T-helper 22 cell (primary cell): ENCODE results near the gene CHAT.

Experiments
- DNase-seq: peaks from one replicate; pipeline ENCODE4 v3.0.0-alpha.2; 2020; ENCODE audit warnings: low read depth

CHAT gene

GRCh38 chr10:49613882-49614241, at the start of gene CHAT:
TSS of gene CHAT (plus strand) at chr10:49614037. CDS start at chr10:49614190, 153 bp downstream.
- no peak for DNase-seq

- no peak for DNase-seq
These were observed 49.3 kb upstream of the CHAT start for GRCh38 chr10:49564461-49565009.

GRCh38 chr10:49567810-49568209, 46.0 kb upstream of the CHAT start:
- DNase-seq, result no peak

- no peak for DNase-seq
These were observed 45.6 kb upstream of the CHAT start for GRCh38 chr10:49568235-49568634.

GRCh38 chr10:49569031-49569631, 44.7 kb upstream of the CHAT start:
- no peak for DNase-seq

- no peak for DNase-seq
These were observed 42.4 kb upstream of the CHAT start for GRCh38 chr10:49571388-49571787.

GRCh38 chr10:49572594-49573114, 41.2 kb upstream of the CHAT start:
- DNase-seq, result no peak

- DNase-seq, result no peak
These were observed 38.3 kb upstream of the CHAT start for GRCh38 chr10:49575489-49576072.

GRCh38 chr10:49577182-49577925, 36.5 kb upstream of the CHAT start:
- DNase-seq, result no peak

- no peak for DNase-seq
These were observed 35.4 kb upstream of the CHAT start for GRCh38 chr10:49578392-49578791.

GRCh38 chr10:49579621-49580020, 34.2 kb upstream of the CHAT start:
- no peak for DNase-seq

GRCh38 chr10:49585387-49585786, 28.4 kb upstream of the CHAT start:
- no peak for DNase-seq

- DNase-seq, result no peak
These were observed 25.9 kb upstream of the CHAT start for GRCh38 chr10:49587981-49588380.

GRCh38 chr10:49592726-49593563, 20.9 kb upstream of the CHAT start:
- no peak for DNase-seq

GRCh38 chr10:49593564-49593875, 20.3 kb upstream of the CHAT start:
- DNase-seq, result no peak

GRCh38 chr10:49593998-49594397, 19.8 kb upstream of the CHAT start:
- DNase-seq, result no peak

- DNase-seq, result no peak
These were observed 19.2 kb upstream of the CHAT start for GRCh38 chr10:49594594-49594993.

GRCh38 chr10:49595003-49595712, 18.7 kb upstream of the CHAT start:
- DNase-seq, result no peak

GRCh38 chr10:49595713-49596492, 17.9 kb upstream of the CHAT start:
- DNase-seq, result no peak

GRCh38 chr10:49596493-49596809, 17.4 kb upstream of the CHAT start:
- DNase-seq, result no peak

- no peak for DNase-seq
These were observed 17.0 kb upstream of the CHAT start for GRCh38 chr10:49596836-49597235.
